HG02938 (cell line): ENCODE measurements around the gene L1CAM.

Experiments used
- ATAC-seq: cut with Tn5 transposase; IDR thresholded peaks from one replicate; pipeline ENCODE4 v1.9.1; 2021; ENCODE audit warnings: mild to moderate bottlenecking, moderate library complexity; ENCODE audit not compliant: unreplicated experiment

Gene L1CAM

DNA sequence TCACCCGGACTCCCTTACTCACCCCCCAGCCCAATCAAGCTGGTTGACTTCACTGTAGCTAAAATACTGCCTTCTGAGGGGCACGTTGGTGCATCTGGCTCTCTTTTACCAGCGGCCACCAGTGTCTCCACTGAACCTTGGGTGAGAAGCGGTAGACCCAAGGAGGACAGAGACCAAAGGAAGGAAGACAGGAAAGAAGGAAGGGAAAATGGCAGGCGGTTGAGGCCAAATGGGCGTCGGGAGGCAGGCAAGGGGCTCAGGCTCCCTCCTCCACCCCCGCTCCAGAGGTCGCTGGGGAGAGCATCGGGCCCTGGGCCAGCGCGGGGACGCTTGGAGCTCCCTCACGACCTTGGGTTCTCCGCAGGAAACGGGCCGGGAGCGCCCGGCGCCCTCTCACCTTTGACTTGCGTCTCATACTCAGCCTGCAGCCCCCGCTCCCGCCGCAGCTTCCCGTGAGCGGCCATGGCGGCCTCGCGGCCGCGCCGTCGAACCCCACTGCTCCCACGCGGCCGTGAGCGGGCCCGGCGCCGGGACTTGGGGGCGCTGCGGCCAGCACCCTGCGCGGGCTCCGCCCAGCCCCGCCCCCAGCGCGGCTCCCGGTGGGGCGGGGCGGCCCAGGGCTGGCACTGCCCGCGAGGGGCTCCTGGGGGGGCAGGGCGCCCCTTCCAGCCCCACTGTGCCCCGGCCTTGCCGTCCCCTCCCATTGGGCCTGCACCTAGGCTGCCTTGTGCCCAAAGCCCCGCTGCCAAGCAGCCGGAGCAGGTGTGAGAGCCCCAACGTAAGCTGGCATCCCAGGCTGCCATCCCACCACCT lies 40.0 kb upstream of the L1CAM start, which contains the start of gene ARHGAP4:
ARHGAP4 (minus strand) TSS at position 526 of the 813 bp plus-strand sequence; CDS start at position 464, 62 bp downstream.
- no peak for ATAC-seq

DNA sequence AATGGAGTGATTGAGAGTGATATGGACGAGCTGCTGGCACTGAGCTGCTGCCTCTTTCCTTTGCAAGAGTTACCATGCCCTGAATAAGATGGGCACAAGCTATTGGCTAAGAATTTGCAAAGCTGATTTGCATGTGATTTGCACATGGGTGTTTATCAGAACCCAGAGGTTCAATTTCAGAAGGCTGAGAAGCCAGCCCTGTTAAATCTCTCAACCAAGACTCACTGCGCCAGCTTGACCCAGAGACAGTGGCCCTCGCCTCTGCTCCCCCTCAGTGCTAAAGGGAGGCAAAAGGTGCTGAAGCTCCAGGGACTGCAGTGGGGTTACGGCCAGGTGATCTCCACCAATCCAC lies 39.4 kb upstream of the L1CAM start:
- no peak for ATAC-seq

DNA sequence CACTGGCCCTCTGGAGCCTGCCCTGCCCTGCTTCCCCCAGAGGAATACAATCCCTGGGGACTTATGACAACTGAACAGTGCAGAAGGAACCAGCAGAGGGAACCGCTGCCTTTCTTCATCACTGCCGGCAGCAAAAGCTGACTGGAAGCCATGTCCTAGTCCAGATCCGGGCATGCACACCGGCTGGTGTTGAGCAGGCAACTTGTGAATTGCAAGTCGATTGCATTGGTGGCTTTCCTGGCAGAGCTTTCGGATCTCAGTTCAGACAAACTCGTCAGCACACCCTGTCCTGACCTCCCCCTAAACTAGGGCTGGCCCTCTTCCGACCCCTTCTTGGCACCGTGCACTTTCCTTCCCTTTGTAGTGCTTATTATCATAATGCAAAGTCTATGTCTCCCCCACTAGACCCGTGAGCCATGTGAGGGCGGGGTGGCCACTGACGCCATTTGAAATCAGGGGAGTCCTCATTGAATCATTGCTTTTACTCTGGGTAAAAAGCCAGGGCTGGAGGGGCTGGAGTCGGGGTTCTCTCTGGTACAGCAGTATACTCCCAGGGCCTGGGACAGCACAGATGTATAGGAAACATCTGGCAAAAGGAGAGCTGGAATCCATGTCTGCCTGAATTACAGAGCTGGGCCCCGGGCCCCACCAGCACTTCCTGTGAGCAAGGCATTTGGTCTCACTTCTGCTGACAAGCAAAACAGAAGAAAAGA lies 38.3 kb upstream of the L1CAM start:
- ATAC-seq, result no peak

GRCh38 chrX:153922932-153923857 lies 37.2 kb upstream of the L1CAM start:
- ATAC-seq, result no peak

DNA sequence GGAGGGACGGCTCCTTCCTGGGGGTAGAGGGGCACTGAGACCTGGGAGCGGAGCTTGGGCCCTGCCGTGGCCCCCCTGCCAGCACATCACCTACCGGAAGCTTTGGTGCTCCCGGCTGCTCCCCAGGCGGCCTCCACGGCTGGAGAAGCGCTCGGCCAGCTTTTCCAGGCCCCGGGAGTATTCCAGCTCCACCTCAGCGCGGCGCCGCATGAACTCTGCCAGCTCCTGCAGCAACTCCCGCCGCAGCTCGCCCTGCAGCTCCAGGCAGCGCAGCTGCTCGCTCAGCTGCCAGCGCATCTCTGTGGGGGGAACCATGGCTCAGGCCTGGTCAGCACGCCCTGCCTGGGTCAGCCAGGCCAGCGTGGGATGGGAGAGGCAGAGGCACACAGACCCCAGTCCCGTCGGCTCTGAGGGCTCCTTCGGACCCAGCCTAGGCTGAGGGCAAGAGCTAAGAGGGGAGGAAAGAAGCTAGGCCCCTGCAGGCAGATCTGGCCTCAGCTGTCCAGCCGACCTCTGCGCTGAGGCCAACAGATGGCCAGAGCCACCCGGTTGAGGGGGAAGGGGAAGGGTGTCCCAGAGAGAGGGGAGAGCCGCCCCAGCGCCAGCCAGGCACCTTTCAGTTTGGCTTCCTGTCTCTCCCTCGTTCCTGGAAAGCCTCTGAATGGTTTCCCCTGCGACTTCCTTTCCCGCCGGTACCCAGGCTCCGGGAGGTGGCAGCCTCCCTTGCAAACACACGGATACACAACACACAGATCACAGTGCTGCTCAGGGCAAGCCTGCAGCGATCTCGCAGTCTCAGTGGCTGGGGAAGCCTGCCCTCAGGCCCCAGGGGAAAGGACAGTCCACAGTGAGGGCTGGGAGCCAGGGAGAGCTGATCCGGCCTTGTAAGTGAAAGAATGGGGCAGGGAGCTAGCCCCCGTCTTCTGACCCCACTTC lies 35.8 kb upstream of the L1CAM start:
- no peak for ATAC-seq

DNA sequence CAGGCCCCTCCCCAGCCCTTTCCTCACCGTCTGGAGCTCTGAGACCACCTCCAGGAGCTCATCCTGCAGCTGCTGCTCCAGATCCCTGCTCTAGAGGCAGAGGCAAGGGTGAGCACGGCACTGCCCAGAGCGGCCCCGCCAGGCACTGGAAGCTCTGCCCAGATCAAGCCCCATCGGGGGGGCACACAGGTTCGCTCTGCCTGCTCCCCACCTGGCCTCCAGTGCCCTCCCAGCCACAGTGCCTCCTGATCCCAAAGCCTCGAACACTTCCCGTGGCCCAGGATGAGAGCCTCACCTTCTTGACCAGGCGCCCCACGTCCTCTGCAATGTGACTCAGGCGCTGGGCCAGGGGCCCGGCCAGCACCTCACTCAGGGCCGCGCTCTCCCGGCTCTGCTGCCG lies 35.1 kb upstream of the L1CAM start:
- no peak for ATAC-seq

- ATAC-seq, result no peak
Observed at GRCh38 chrX:153920546-153920945, 34.6 kb upstream of the L1CAM start.

- ATAC-seq, result no peak
Observed at GRCh38 chrX:153919281-153919680, 33.3 kb upstream of the L1CAM start.

DNA sequence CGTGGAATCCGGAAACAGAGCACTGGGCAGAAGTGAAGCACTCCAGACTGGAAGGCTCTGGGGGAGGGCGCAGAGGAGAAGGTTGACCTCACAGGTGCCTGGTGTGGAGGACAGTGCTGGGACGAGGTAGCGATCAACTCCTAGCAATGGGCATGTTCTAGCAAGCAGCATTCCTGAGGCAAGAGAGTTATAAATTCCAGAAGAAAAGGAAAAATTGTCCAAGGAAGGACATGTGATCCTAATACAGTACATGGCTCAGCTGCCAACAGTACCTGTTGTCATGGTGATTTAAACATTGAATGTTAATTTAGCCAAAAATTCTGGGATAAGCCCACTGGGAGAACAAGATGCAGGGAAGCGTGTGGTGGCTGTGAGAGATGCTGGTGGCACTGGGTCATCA lies 31.9 kb upstream of the L1CAM start:
- ATAC-seq, result no peak

DNA sequence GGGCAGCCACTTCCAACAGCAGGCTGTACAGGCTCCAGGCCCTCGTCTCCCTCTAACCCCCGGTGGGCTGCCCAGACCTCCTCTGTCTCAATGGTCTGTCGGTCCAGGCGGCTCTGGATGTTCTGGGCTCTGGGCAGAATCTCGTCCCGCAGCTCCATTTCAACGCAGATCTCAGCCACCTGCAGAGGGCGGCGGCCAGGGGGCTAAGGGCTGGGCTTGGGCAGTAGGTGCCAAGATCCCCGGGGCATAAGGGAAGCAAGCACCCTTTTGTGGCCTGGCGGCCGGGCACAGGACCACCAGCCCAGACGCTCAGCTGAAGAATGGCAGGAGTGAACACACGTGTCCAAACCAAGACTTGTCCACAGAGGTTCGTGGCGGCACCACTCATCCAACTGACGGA lies 27.7 kb upstream of the L1CAM start:
- ATAC-seq, result no peak

DNA sequence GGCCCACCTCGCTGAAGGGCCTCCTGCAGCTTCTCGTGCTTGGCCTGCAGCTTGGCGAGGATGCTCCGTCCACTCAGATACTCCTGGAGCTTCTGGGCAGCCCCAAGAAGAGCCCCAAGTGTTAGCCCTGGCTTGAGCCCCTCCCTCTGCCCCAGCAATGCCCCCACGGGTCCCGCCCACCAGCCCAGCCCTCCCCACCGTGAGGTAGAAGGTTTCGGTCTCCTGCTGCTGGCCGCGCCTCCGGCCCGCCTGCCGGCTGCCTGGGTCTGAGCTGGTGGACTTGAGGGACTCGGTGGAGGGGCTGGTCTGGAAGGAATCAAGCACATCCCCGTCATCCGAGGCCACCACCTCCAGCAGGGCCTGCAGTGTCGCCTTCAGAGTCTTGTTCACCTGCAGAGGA lies 27.2 kb upstream of the L1CAM start:
- ATAC-seq, result no peak

DNA sequence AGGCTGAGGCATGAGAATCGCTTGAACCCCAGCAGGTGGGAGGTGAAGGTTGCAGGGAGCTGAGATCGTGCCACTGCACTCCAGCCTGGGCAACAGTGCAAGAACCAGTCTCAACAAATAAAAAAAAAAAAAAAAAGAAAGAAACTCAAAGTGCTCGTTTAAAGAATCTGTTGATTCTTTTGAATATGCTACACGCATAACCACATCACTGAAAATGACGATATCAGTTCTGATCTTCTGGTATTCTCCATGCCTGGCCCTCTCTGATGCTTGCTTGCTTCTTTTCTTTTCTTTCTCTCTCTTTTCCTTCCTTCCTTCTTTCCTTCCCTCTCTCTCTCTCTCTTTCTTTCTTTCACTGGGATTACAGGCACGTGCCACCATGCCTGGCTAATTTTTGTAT lies 25.8 kb upstream of the L1CAM start:
- no peak for ATAC-seq

- ATAC-seq, result no peak
Observed at GRCh38 chrX:153910446-153910845, 24.5 kb upstream of the L1CAM start.

DNA sequence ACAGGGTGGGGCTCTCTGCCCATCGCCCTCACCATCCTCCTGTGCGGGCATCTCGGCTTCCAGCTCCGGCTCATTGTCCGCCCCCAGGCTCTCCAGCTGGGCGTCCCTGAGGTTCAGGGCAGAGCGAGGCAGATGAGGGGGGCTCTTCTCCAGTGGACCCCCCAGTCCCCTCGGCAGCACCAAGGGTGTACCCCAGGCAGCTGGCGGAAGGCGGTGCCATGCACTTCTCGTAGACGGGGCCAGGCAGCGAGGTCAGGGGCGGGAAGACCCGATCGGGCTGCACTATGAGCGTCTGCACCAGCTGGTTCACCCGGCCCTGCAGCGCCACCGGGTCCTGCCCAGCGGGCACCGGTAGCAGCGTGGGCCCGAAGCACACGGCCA lies 24.0 kb upstream of the L1CAM start:
- no peak for ATAC-seq

GRCh38 chrX:153909024-153909979 lies 23.3 kb upstream of the L1CAM start:
- ATAC-seq, result no peak

GRCh38 chrX:153908219-153908860 lies 22.4 kb upstream of the L1CAM start:
- no peak for ATAC-seq

DNA sequence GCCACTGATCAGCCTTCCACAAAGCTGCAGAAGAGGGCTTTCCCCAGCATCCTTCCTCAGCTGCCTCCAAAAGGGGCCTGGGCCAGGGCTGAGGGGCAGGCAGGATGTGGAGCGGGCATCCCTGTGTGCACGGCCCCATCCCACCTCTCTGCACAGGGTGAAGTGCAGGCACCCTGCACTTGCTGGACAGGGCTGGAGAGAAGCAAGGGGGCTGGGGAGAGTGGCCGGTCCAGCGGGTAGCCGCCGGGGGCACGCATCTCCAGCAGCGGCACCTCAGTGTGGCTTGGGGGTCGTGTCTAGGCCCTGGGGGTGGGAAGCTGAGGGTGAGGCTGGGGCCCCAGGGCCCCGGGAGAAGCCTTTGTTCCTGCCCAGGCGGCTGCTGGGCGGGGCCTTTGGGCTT lies 21.5 kb upstream of the L1CAM start:
- ATAC-seq, result no peak

- no peak for ATAC-seq
Observed at GRCh38 chrX:153906126-153906917, 20.3 kb upstream of the L1CAM start.
